ENCODE data around the gene NLRP11. TPM values are rescaled to one million over a fixed set of nuclear protein-coding genes. Genes with fewer than 3 reads are reported as not detected.

Gene NLRP11
- not detected in 2 replicates for polyA plus RNA-seq (2011; rRNA removed)
- not detected in 2 replicates for polyA minus RNA-seq (2011; rRNA and poly(A)+ RNA removed)

GRCh38 chr19:55831846-55832245 is at the start of gene NLRP11:
TSS of gene NLRP11 (minus strand) at chr19:55831999. CDS start at chr19:55818174, 13,825 bp downstream.
- H3K4me3 ChIP-seq (ENCODE audit: low read depth, low read length) = no peak within 1 kb of the TSS
- no peaks in the 10 kb centered on the region for H3K27me3 ChIP-seq (ENCODE audit: control insufficient read depth, insufficient read depth, low read length)
- TF ChIP-seq CTCF (IDR thresholded peaks at IDR 0.05; ENCODE audit: low read depth, low read length) = no peak
- no peak for DNase-seq (ENCODE audit: low read depth, low spot score)
- peaks cover 37% of the 10 kb centered on the region for H3K9me3 ChIP-seq (ENCODE audit: control insufficient read depth, insufficient read depth, low read length)
- POLR2A ChIA-PET = no interaction called here
- H3K27ac ChIP-seq (ENCODE audit: low read depth, low read length) = no peak within 1 kb of the TSS
- CTCF ChIA-PET = no interaction called here

- no peaks in the 10 kb centered on the region for H3K27me3 ChIP-seq (ENCODE audit: control insufficient read depth, insufficient read depth, low read length)
- no peak overlapping the region for H3K27ac ChIP-seq (ENCODE audit: low read depth, low read length)
- no peak for DNase-seq (ENCODE audit: low read depth, low spot score)
- H3K4me3 ChIP-seq (ENCODE audit: low read depth, low read length) = no peak overlapping the region
- ChIA-PET CTCF (no interaction called here), POLR2A (no interaction called here)
- no peak for TF ChIP-seq CTCF (IDR thresholded peaks at IDR 0.05; ENCODE audit: low read depth, low read length)
- peaks cover 32% of the 10 kb centered on the region for H3K9me3 ChIP-seq (ENCODE audit: control insufficient read depth, insufficient read depth, low read length)
Observed at GRCh38 chr19:55877211-55877610, 45.4 kb upstream of the NLRP11 start.

- POLR2A ChIA-PET = no interaction called here
- H3K27ac ChIP-seq (ENCODE audit: low read depth, low read length) = no peak overlapping the region
- no peaks in the 10 kb centered on the region for H3K27me3 ChIP-seq (ENCODE audit: control insufficient read depth, insufficient read depth, low read length)
- H3K9me3 ChIP-seq (ENCODE audit: control insufficient read depth, insufficient read depth, low read length) = peaks cover 42% of the 10 kb centered on the region
- TF ChIP-seq CTCF (IDR thresholded peaks at IDR 0.05; ENCODE audit: low read depth, low read length) = no peak
- CTCF ChIA-PET = no interaction called here
- H3K4me3 ChIP-seq (ENCODE audit: low read depth, low read length) = no peak overlapping the region
- DNase-seq (ENCODE audit: low read depth, low spot score) = no peak
Observed at GRCh38 chr19:55870736-55871135, 38.9 kb upstream of the NLRP11 start.

- H3K4me3 ChIP-seq (ENCODE audit: low read depth, low read length) = no peak overlapping the region
- no peak for DNase-seq (ENCODE audit: low read depth, low spot score)
- peaks cover 46% of the 10 kb centered on the region for H3K9me3 ChIP-seq (ENCODE audit: control insufficient read depth, insufficient read depth, low read length)
- TF ChIP-seq CTCF (IDR thresholded peaks at IDR 0.05; ENCODE audit: low read depth, low read length) = no peak
- no peaks in the 10 kb centered on the region for H3K27me3 ChIP-seq (ENCODE audit: control insufficient read depth, insufficient read depth, low read length)
- ChIA-PET POLR2A (no interaction called here), CTCF (no interaction called here)
- H3K27ac ChIP-seq (ENCODE audit: low read depth, low read length) = no peak overlapping the region
Observed at GRCh38 chr19:55867101-55867500, 35.3 kb upstream of the NLRP11 start.

- TF ChIP-seq CTCF (IDR thresholded peaks at IDR 0.05; ENCODE audit: low read depth, low read length) = no peak
- POLR2A ChIA-PET = no interaction called here
- Histone ChIP-seq H3K4me3 (ENCODE audit: low read depth, low read length) (no peak overlapping the region), H3K9me3 (ENCODE audit: control insufficient read depth, insufficient read depth, low read length) (peaks cover 41% of the 10 kb centered on the region), H3K27me3 (ENCODE audit: control insufficient read depth, insufficient read depth, low read length) (no peaks in the 10 kb centered on the region), H3K27ac (ENCODE audit: low read depth, low read length) (no peak overlapping the region)
- no peak for DNase-seq (ENCODE audit: low read depth, low spot score)
- CTCF ChIA-PET = no interaction called here
Observed at GRCh38 chr19:55866521-55866920, 34.7 kb upstream of the NLRP11 start.
